HepG2 (cell line): ENCODE results near the gene PIK3C3. TPM values are rescaled to one million over a fixed set of nuclear protein-coding genes. Genes with fewer than 3 reads are reported as not detected.

ENCODE experiments used
- FOXK1 ChIP-seq: sonication (generic); formaldehyde crosslinking; IDR thresholded peaks from 2 replicates; pipeline ENCODE4 v1.4.0; 2020; ENCODE audit warnings: low read depth, missing genetic modification reagents, borderline replicate concordance
- FOXM1 ChIP-seq: sonication (generic); formaldehyde crosslinking; IDR thresholded peaks from 2 replicates; pipeline ENCODE4 v1.5.0; 2020; ENCODE audit warnings: missing genetic modification reagents
- GABPB1 ChIP-seq: IDR thresholded peaks from 2 replicates; pipeline ENCODE4 v1.6.1; 2016; ENCODE audit warnings: mild to moderate bottlenecking, missing genetic modification reagents, moderate library complexity, missing compliant biosample characterization
- HNRNPK ChIP-seq: fragments of 200-400 bp; formaldehyde crosslinking; IDR thresholded peaks from 2 replicates; pipeline ENCODE4 v1.6.1; 2018; ENCODE audit warnings: low read length, low read depth, moderate library complexity, mild to moderate bottlenecking; ENCODE audit not compliant: poor library complexity, severe bottlenecking
- KLF13 ChIP-seq: sonication (generic); formaldehyde crosslinking; IDR thresholded peaks from 2 replicates; pipeline ENCODE4 v1.4.0; 2020; ENCODE audit warnings: mild to moderate bottlenecking, missing genetic modification reagents
- PITX1 ChIP-seq: sonication (generic); formaldehyde crosslinking; IDR thresholded peaks from 2 replicates; pipeline ENCODE4 v1.5.1; 2020; ENCODE audit warnings: mild to moderate bottlenecking, missing genetic modification reagents
- POLR2AphosphoS5 ChIP-seq: IDR thresholded peaks from 2 replicates; pipeline ENCODE4 v1.6.1; 2012; ENCODE audit warnings: low read depth, low read length
- PREB ChIP-seq: sonication (generic); formaldehyde crosslinking; IDR thresholded peaks from 2 replicates; pipeline ENCODE4 v1.4.0; 2020; ENCODE audit warnings: missing genetic modification reagents
- RFX5 ChIP-seq: IDR thresholded peaks from 2 replicates; pipeline ENCODE4 v1.6.1; 2011; ENCODE audit warnings: low read depth, low read length, improper control_type of control experiment
- SALL2 ChIP-seq: sonication (generic); formaldehyde crosslinking; IDR thresholded peaks from 2 replicates; pipeline ENCODE4 v1.8.1; 2023; ENCODE audit warnings: mild to moderate bottlenecking, missing genetic modification reagents, inconsistent platforms
- SMAD3 ChIP-seq: sonication (generic); formaldehyde crosslinking; IDR thresholded peaks from 2 replicates; pipeline ENCODE4 v1.4.0; 2020; ENCODE audit warnings: missing genetic modification reagents
- SP1 ChIP-seq, 2 experiments: fragments of 450-650 bp in 1 of 2; sonication (generic) in 1 of 2; formaldehyde crosslinking in 1 of 2; IDR thresholded peaks; 2 replicates each; pipeline versions ENCODE4 v1.4.0 to v1.6.1; 2016 to 2020; ENCODE audit warnings: missing genetic modification reagents in 1 of 2
- TGIF2 ChIP-seq: IDR thresholded peaks from 2 replicates; pipeline ENCODE4 v1.6.1; 2016; ENCODE audit warnings: control low read depth, missing compliant biosample characterization
- THAP9 ChIP-seq: sonication (generic); formaldehyde crosslinking; IDR thresholded peaks from 2 replicates; pipeline ENCODE4; 2020; ENCODE audit warnings: missing genetic modification reagents, mild to moderate bottlenecking, borderline replicate concordance
- USF2 ChIP-seq, 2 experiments: sonication (generic) in 1 of 2; formaldehyde crosslinking in 1 of 2; IDR thresholded peaks; 2 replicates each; pipeline versions ENCODE4 v1.5.1 to v1.6.1; 2011 to 2020; ENCODE audit warnings: borderline replicate concordance in 1 of 2, low read depth in 1 of 2, low read length in 1 of 2, mild to moderate bottlenecking in 1 of 2, missing genetic modification reagents in 1 of 2, moderate library complexity in 1 of 2
- ZNF691 ChIP-seq: sonication (generic); formaldehyde crosslinking; IDR thresholded peaks from 2 replicates; pipeline ENCODE4 v1.4.0; 2020; ENCODE audit warnings: missing genetic modification reagents, low read depth, mild to moderate bottlenecking, borderline replicate concordance
- ZNF816 ChIP-seq: sonication (generic); formaldehyde crosslinking; IDR thresholded peaks from 2 replicates; pipeline ENCODE4 v1.8.0; 2022; ENCODE audit warnings: missing genetic modification reagents, mild to moderate bottlenecking, borderline replicate concordance
- ZSCAN20 ChIP-seq: sonication (generic); formaldehyde crosslinking; IDR thresholded peaks from 2 replicates; pipeline ENCODE4 v1.4.0; 2020; ENCODE audit warnings: missing genetic modification reagents, mild to moderate bottlenecking, borderline replicate concordance
- polyA plus RNA-seq, 8 experiments: library from polyadenylated mRNA; depleted of rRNA in 3 of 8; stranded (reverse) in 7 of 8; unstranded in 1 of 8; fragments of >200 nt; fragmentation: Illumina TruSeq in 4 of 8; extraction: Trizol in 4 of 8; gene quantifications; 2 replicates each; pipeline versions ENCODE4 v1.2.1 to v1.2.3, GENCODE V29; 2011 to 2016; ENCODE audit warnings: low read depth in 4 of 8, missing spikeins in 1 of 8, mixed read lengths in 1 of 8; ENCODE audit not compliant: insufficient read depth in 1 of 8
- total RNA-seq, 5 experiments: library from RNA; depleted of rRNA; stranded (reverse); fragments of >200 nt; fragmentation: Illumina TruSeq; extraction: Trizol; gene quantifications; 2 replicates each; pipeline ENCODE4 v1.2.3, GENCODE V29; 2016; ENCODE audit warnings: low read depth in 1 of 5
- TF ChIP-seq, protein P1 (sequence below): IDR thresholded peaks from 2 replicates; pipeline ENCODE4 v1.6.1; 2016; ENCODE audit warnings: low read depth, control low read depth

PIK3C3 gene
- total and polyA plus RNA-seq, 2 of the 13 experiments (the other 11 are each of a cell fraction or from before 2014, with no cell fraction given): 42.8 to 46.4 TPM

DNA sequence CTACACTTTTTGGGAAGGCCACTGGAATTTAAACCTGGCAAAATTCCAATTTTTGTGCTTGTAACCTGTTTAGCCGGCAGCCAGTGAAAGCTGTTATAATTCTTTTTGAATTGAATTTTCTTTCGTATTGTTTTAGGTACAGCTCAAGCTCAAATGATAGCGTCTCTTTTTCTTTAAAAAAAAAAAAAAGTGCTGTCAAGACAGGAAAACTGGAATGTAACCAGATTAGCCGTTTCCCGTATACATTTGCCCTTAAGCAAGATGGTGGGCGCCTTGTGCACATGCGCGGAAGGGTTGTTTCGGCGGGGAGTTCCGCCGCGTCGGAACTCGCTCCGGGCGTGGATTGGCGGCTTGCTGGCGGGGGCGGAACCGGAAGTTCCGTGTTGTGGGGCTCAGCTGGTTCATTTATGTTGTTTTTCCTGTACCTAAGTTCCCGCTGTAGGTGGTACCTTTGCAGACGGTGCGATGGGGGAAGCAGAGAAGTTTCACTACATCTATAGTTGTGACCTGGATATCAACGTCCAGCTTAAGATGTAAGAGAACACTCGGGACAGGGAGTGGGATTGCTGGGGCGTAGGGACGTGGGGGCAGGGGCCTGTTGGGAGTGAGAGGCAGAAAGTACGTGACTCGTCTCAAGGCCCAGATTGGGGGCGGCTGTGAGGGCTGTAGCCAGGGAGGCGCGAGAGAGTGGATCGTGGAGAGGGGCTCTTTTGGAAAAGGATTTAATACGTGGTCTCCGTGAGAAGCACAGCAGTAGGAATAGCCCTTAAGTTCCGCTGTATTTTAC, at the start of gene PIK3C3 (continued):
- TF ChIP-seq USF2 (IDR thresholded peaks at IDR 0.05; ENCODE audit: low read depth, low read length) (no peak), USF2 (CRISPR knock-in tag; IDR thresholded peaks at IDR 0.05; ENCODE audit: borderline replicate concordance) (no peak), TGIF2 (CRISPR knock-in tag) (peak; percentile 84), POLR2AphosphoS5 (peak; percentile 83), SP1 (IDR thresholded peaks at IDR 0.05) (no peak), SP1 (CRISPR knock-in tag; IDR thresholded peaks at IDR 0.05) (peak; percentile 57), ZNF691 (CRISPR knock-in tag) (no peak), THAP9 (no peak), ZSCAN20 (CRISPR knock-in tag) (no peak), PREB (CRISPR knock-in tag) (no peak), KLF13 (CRISPR knock-in tag) (no peak), GABPB1 (CRISPR knock-in tag) (peak; percentile 99), ZNF816 (CRISPR knock-in tag) (0 out of 2 replicates have a peak, but pooled peaks have one; percentile 29), HNRNPK (no peak), PITX1 (CRISPR knock-in tag) (peak; percentile 57; the same call in 1 of the 2 replicates), SMAD3 (CRISPR knock-in tag) (peak; percentile 46; the same call in 1 of the 2 replicates), FOXK1 (CRISPR knock-in tag) (peak; percentile 94), RFX5 (no peak; the same call in 1 of the 2 replicates), SALL2 (0 out of 2 replicates have a peak, but pooled peaks have one; percentile 31), FOXM1 (CRISPR knock-in tag) (no peak)
- TF ChIP-seq, protein P1, sequence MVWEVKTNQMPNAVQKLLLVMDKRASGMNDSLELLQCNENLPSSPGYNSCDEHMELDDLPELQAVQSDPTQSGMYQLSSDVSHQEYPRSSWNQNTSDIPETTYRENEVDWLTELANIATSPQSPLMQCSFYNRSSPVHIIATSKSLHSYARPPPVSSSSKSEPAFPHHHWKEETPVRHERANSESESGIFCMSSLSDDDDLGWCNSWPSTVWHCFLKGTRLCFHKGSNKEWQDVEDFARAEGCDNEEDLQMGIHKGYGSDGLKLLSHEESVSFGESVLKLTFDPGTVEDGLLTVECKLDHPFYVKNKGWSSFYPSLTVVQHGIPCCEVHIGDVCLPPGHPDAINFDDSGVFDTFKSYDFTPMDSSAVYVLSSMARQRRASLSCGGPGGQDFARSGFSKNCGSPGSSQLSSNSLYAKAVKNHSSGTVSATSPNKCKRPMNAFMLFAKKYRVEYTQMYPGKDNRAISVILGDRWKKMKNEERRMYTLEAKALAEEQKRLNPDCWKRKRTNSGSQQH (CRISPR knock-in tag): no peak
